ENCODE measurements around the gene C2CD2.

C2CD2 gene

DNA sequence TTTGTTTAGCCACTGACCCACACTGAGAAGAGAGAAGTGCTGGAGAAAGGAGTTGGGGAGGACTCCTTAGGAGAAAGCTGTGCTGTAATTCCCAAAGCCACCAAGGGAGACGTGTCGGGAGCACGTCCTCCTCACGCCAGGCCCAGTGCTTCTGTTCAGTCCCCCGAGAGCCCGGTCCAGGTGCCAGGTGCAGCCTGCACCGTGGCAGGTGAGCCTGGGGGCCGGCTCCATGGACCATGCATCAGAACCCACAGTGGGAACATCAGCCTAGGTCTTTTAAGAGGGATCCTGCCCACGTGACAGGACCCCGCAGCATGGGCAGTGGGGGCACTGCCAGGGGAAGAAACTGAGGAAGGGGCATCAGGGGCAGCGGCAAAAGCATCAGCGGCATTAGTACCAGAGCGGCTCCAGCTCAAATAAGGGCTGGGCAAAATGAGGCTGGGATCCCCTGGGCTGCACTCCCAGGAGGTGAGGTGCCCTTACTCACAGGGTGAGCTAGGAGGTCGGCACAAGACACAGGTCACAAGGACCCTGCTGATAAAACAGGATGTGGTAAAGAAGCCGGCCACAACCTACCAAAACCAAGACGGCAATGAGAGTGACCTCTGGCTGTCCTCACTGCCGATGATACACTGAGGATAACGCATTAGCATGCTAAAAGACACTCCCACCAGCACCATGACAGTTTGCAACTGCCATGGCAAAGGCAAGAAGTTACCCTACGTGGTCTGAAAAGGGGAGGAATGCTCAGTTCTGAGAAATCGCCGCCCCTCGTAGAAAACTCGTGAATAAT is 50.1 kb downstream of the C2CD2 start:
- no peak for ATAC-seq

GRCh38 chr21:41902946-41903345 is 50.9 kb downstream of the C2CD2 start:
- no peak for ATAC-seq

DNA sequence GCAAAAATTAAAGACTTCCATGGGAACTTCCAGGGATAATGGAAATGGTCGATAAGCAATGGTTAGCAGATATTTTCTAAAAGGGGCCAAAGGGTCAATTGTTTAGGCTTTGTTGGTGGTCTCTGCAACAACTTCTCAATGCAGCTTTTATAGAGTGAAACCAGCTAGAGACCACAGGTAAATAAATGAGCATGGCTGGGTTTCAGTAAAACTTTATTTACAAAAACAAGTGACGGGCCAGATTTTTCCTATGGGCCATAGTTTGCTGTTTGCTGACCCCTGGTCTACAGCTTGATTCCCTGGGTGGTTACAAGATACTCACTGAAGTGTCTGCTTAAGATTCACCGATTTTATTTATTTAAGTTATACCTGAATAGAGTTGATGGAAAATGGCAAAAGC is 52.0 kb downstream of the C2CD2 start:
- no peak for ATAC-seq

- peak; percentile 59 to 76 for ATAC-seq
These were observed 52.7 kb downstream of the C2CD2 start for GRCh38 chr21:41901099-41901498.

DNA sequence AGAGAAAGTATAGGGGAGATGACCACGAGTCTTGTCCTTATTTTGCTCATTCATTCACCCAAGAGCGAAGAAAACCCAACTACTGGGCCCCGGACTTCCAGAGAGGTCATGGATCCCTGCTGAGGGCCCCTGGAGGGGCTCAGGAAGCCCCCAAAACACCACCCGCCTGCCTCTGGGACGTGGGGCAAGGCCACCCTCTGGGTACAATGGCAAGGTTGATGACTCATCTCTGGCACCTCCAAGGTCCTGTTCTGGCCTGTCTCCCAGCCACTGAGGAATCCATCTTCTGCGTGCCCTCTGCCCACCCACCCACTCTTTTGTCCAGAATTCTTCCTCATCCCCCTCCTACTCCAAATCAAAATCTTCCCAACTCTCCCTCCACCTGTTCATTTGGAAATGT is 53.4 kb downstream of the C2CD2 start:
- no peak for ATAC-seq

DNA sequence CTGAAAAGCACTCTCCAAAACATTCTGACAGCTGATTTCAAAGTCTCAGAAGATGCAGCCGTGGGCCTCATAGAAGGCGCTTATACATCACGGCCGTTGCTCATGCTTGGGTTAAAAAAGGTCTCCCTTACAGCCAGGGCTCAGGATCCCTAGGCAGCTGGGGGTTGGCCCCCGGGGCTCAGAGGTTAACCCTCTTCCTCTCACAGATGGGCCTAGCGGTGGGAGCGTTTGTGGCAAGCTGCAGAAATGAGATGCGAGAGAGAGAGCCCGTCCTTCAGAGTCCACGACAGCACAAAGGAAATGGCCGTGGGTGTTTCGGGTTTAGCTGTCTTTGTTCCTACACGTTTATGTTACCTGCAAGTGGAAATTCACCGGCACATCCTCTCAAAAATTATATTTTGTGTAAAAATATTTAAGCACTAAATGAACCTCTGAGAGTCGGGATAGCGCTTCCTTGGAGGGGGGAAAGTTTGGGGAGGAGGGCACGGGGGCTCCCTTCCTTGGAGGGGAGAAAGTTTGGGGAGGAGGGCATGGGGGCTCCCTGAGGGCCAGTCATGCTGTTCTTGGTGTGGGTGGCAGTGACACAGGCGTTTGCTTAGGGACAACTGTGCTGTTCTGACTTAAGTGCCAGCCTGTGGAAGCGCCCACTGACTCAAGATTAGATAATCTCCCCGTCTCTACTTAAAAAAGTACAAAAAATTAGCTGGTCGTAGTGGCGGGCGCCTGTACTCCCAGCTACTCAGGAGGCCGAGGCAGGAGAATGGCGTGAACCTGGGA is 54.2 kb downstream of the C2CD2 start:
- ATAC-seq, result peak; percentile 67 to 69

GRCh38 chr21:41898998-41899397 is 54.8 kb downstream of the C2CD2 start:
- no peak for ATAC-seq

- no peak for ATAC-seq
These were observed 56.1 kb downstream of the C2CD2 start for GRCh38 chr21:41897700-41898099.

DNA sequence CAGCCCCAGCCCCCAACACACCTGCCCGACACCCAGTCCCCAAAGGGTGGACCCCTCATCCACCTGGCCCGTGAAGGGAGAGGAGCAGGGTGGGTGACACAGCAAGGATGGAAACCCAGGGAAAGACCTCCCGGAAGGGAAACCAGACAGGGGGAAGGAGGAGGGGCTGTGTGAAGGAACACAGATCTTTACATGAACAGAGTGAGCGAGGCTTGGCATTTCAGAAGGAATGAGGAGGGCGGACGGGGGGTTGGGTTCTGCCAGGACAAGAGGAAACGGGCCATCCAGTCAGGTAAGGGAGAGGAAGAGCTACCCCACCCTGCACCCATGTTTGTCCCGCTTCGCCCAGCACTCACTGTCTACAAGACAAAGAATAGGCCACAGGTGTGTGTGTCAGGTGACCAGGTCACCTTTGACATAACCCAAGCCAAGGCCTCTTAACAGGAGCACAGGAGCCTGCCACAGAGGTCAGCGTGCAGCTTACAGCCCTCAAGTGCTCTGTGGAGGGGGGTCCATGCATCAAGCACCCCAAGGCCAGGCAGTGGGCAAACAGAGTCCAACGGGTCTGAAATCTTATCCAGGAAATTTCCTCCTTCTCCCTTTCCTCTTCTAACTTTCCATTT is 56.7 kb downstream of the C2CD2 start:
- ATAC-seq, result no peak

- peak; percentile 61 to 71 for ATAC-seq
These were observed 58.0 kb downstream of the C2CD2 start for GRCh38 chr21:41895643-41896493.

GRCh38 chr21:41894922-41895557 is 58.8 kb downstream of the C2CD2 start:
- ATAC-seq, result no peak

GRCh38 chr21:41894511-41894910 is 59.3 kb downstream of the C2CD2 start:
- no peak for ATAC-seq

DNA sequence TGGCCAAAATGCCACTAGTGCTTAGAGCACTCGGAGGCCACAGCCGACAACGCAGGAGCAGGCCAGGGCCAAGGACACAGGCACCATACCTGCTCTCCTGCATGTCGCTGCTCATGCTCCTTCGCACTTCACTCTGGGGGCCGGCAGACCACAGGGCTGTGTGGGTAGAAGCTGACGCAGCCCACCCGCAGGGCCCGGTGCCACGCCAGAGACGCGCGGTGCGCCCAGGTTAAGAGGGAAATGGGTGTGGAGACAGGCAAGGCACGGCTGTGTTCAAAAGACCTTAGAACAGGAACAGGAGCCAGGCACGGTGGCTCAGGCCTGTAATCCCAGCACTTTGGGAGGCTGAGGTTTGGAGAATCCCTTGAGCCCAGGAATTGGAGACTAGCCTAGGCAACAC is 61.1 kb downstream of the C2CD2 start:
- ATAC-seq, result no peak

DNA sequence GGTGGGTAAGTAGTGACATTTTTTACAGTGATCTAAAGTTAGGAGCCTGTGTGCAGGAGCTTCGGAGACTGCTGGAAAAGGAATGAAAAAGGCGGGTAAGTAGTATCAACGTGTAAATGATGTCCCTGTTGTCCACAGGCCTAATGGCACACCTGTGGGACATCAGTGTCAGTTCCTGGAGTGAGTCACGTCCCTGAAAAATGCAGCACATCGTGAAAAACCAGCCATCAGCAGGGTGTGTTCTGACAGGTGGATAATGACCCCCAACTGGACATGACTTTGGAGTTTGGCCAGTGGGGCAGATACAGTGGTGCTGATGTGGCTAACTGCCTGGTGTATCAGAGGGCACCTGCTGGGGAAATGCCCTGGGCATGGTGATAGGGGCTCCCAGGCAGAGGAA is 62.7 kb downstream of the C2CD2 start:
- ATAC-seq, result no peak

DNA sequence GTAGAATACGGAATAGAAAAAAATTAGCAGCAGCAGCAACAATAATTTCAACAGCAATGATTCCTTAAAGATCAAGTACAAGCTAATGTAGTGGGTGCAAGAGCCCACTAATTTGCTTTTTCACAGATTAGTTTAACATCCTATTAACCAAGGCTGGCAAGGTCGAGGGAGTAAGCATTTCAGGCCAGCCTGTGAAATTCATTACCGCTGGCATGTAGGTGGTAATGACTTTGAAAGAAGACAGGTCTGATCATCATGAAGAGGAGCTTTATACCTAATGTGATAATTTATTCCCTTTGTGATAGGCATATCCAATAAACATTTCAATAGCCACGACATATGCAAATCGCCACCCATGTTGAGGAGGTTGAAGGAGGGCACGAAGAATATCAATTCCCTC is 63.5 kb downstream of the C2CD2 start:
- ATAC-seq, result no peak

GRCh38 chr21:41888749-41889376 is 65.0 kb downstream of the C2CD2 start:
- no peak for ATAC-seq

DNA sequence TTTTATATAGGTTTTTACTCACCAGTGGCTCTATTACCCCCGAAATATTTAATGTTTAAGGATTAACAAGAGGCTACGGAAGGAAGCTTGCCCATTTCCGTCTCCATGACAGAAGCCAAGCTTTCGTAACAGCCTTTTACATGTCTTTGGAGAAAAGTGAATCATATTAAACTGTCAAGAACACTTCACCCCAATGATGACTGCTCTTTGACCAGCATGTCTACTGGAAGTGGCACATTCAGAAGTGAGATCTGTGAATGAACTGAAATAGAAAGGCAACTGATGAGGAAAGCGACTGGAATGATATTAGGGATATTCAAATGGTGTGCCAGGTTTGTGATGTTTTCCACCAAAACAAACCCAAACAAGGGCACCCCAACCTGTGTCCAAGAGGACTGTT is 66.2 kb downstream of the C2CD2 start:
- ATAC-seq, result no peak

DNA sequence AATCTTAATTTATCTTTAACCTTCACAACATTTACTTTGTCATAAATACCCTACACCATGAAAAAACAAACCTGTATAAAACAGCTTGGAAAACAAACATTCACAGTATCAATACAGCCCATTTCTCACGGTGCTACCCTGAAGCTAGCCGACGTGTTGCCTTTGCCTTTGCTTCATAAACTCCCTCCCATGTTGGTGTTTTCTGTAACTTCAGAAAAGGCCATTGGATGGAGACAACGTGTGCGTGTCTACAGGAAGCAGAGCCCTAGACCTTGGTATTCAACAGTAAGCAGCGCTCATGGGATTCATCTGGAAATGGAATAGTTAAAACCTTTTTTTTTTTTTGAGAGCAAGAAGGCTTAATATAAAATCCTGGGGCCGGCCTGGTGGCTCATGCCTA is 67.5 kb downstream of the C2CD2 start:
- ATAC-seq, result no peak

DNA sequence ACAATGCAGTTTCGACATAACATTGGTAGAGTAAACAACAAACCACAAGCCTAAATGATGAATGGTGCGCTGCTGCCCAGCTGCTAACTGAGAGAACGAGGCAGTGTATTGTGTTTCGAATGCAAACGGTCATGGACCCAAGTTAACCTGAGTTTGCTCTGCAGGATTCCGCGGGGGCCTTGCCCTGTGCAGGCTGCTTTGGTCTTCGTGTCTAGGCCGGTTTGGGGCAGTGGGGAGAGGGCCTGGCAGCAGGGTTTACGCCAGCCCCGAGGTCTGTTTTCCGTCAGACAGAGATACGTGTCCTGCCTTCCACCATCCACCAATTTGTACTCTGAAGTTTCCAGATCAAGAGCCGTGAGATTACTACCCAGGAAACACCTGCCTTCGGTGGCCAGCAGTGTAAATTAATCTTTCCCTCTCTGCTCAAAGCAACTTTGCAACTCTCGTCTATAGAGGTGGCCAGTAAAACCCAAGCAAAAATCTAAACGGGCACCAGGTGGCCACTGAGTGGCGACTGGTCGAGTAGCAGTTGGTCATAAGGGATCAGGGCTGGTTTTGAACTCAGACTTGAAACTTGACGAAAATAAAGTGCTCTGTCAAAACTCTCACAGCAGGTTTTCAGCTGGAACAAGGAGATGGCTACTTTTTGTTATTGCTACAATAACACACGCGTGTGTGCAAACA is 68.3 kb downstream of the C2CD2 start:
- no peak for ATAC-seq

- ATAC-seq, result no peak
These were observed 69.3 kb downstream of the C2CD2 start for GRCh38 chr21:41884501-41885030.

GRCh38 chr21:41883582-41883981 is 70.2 kb downstream of the C2CD2 start:
- ATAC-seq, result no peak

All from activated CD4-positive, CD25-positive, alpha-beta regulatory T cell treated with anti-CD3 and anti-CD28 coated beads, Interleukin-2, amount 50 U/mL, for 24 hours (primary cell).